GM18511 (cell line): Measurements from ENCODE around the gene TSPAN18.

Experiments used
- ATAC-seq: cut with Tn5 transposase; IDR thresholded peaks from one replicate; pipeline ENCODE4 v1.9.1; 2021; ENCODE audit warnings: mild to moderate bottlenecking, moderate library complexity; ENCODE audit not compliant: unreplicated experiment

Gene TSPAN18

DNA sequence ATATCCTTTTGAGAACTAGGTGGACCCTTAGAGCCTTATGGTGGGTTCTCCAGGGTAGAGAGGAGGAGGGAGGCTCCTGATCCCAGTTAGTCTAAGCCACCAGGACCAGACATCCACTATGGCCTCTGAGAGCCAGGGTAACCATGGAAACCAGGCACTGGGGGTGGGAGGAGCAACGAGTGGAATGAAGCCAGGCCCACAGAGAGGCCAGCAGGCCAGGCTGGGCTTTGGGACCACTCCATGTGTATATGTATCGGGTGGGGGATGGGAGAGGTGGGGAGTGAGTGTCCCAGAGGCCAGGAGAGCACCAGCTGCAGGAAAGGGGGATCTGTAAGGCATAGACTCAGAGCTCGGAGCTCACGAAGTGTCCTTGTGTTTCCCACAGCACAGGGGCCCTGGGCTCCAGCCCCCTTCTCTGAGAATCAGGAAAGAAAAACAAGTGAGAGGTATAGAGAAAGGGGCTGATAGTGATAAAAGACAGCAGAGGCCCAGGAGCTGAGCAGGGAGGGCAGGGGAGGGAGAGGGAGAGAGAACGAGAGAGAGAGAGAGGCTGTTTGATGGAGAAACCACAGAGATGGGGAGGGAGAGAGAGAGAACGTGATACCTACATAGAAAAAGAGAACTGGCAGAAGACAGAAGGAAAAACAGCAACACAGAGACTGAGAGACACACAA is 15.5 kb upstream of the TSPAN18 start:
- ATAC-seq, result no peak

DNA sequence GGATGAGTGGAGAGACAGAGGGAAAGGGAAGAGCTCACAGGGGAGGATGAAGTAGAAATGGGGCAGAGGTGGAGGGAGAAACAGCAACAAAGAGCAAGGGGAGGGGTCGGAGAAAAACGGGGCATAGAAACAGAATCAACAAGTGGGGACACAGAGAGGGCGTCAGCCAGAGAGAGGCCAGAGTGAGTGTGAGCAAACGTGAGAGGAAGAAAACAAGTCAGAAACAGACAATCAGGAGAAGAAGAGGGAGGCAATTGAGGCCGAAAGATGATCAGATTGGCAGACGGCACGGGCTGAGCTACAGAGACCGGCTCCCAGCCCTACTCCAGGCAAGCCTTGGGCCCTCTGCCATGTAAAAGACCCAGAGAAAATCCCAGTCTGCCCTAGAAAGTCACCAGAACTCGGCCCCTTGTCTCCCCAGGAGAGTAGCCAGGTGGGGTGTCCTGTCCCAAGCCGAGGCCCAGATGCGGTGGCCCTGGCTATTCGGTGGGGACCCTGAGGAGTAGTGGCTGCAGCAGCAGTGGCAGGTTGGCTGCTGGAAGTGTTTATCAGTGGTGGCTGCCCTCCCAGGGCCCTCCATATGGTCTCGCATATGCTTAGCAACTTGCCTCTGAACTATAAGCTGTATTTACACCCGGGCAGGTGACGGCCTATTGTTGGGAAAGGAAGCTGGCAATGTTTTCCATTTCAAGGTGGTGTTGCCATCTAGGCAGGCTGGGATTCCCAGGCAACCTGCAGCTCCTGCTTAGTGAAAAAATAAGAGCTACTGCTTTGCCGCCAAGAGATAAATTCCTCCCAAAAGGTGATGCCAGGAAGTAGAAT is 14.8 kb upstream of the TSPAN18 start:
- ATAC-seq, result no peak

GRCh38 chr11:44713022-44713421 is 13.7 kb upstream of the TSPAN18 start:
- ATAC-seq, result no peak

DNA sequence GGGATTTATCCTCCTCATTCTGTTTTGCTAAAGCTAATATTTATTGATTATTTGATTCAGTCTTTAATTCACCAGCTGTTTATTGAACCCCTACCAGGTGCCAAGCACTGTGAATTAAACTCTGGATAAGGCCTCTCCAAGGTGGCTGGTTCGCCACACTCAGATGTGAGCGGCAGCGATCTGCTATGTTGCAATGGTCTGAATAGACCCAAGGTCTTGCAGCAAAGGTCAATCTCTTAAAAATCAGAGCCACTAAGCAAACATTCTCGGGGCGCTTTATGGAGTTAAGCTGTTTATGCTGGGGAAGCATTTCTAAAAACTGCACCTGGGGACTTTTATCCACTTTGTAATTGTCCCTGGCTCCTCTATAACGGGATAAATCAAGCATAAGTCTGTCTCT is 10.5 kb upstream of the TSPAN18 start:
- ATAC-seq, result no peak

DNA sequence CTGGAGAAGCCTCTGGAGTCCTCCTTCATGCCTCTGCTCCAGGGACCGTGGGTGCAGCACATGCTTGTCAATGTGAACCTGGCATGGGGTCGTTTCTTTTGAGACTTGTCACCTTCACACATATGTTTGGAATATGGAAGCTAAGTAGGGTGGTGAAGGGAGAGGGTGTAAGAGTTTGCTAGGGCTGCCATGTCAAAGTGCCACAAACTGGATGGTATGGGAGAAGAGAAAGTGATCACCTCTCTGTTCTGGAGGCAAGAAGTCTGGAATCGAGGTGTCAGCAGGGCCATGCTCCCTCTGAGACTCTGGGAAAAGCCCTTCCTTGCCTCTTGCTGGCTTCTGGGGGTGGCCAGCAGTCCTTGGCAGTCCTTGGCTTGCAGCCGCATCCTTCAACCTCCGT is 8.7 kb upstream of the TSPAN18 start:
- no peak for ATAC-seq

DNA sequence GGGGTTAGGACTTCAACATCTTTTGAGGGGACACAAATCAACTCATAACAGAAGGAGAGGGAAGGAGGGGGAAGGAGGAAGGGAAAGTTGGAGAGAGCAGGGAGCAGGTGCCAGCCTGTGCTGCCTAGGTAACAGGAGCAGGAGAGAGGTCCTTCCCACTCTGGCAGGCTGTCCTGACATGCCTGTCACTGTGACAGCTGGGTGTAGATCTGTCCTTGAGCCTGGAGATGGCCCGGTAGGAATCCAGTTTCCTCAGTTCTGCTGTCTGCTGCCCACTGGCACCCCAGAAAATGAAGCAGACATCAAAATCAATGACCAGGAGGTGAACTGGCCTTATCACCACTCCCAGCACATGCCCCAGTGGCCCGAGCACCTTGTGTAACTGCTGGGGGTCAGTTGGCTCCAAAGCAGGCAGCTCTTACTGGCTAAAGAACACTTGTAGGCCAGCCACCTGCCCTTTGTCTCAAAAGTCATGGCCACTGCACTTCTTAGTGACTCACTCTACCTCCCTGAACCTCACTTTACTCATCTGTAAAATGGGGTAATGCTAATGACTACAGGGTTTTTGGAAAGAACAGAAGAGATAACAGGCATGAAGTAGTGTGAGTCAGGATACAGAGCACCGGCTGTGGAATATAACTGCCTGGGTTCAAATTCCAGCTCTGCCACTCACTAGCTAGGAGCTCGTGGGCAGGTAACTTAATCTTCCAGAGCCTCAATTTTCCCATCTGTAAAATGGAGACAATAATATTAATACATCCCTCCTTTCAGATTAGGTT is 8.0 kb upstream of the TSPAN18 start:
- no peak for ATAC-seq

- ATAC-seq, result no peak
These were observed 1.6 kb upstream of the TSPAN18 start for GRCh38 chr11:44725016-44725685.

DNA sequence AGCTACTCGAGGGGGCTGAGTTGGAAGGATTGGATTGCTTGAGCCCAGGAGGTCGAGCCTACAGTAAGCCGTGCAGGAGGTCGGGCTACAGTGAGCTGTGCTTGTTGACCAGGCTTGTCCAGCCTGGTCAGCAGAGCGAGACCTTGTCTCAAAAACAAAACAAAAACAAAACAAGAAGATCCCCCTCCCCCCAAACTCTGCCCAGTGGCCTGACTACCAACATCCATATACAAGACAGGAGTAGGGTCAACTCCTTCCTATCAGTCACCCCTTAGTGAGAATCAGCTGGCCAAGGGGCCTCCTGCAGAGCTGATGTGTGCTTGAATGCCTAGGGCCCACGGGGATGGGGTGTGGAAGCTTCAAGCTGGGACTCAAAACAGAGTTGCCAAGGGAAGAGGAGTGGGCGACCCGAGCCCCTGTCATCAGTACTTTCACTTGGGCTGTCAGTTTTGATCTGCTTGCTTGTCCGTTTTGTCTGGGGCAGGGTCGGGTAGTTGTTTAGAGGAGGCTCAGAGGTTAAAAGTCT is 942 bp upstream of the TSPAN18 start:
- peak; percentile 7 for ATAC-seq

DNA sequence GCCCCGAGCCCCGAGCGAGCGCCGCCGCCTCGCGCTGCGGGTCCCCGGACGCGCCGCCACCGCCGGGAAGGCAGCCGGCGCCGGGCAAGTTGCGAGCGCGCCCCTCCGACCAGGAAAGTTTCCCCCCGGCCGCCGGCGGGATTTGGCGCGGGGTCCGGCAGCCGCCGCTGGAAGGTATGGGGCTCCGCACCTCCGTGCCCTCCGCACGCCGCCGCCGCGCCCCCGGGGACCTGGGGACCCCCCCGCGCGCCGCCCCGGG is 281 bp downstream of the TSPAN18 start:
- peak; percentile 7 for ATAC-seq

GRCh38 chr11:44727373-44728287 is 868 bp downstream of the TSPAN18 start:
- peak; percentile 59 for ATAC-seq

- no peak for ATAC-seq
These were observed 1.7 kb downstream of the TSPAN18 start for GRCh38 chr11:44728491-44728910.

DNA sequence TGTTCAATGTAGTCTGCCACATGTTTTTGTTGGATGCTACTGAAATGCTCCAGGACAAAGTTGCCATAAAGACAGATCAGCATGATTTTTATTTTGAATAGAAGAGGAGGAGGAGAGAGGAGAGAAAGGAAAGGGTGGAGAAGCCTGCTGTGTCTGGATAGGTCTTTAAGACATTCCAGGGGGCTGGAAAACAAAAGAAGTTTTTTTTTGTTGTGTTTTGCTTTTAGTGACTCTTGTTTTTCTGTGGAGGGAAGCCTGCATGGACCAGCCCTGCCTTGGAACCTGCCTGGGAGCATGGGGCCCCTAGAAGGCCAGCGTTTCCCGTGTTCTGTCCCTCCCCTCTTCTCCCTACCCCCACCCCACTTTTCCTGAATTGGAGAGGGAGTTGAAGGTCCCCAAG is 2.3 kb downstream of the TSPAN18 start:
- no peak for ATAC-seq

GRCh38 chr11:44729713-44730112 is 3.0 kb downstream of the TSPAN18 start:
- ATAC-seq, result no peak

DNA sequence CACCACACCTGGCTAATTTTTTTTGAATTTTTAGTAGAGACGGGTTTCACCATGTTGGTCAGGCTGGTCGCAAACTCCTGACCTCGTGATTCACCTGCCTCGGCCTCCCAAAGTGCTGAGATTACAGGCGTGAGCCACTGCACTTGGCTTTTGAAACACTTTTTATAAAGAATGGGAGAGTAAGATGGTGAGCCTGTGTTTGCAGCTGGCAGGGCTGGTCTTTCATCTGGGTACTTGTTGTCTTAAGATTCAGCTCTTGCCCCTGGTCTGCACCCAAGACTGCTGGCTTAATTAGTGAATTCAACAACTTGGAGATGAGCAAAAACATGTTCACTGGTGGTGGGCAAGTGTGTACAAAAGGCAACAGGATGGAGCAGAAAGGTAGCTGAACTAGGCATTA is 4.0 kb downstream of the TSPAN18 start:
- ATAC-seq, result no peak

GRCh38 chr11:44731685-44732430 is 5.1 kb downstream of the TSPAN18 start:
- ATAC-seq, result no peak

DNA sequence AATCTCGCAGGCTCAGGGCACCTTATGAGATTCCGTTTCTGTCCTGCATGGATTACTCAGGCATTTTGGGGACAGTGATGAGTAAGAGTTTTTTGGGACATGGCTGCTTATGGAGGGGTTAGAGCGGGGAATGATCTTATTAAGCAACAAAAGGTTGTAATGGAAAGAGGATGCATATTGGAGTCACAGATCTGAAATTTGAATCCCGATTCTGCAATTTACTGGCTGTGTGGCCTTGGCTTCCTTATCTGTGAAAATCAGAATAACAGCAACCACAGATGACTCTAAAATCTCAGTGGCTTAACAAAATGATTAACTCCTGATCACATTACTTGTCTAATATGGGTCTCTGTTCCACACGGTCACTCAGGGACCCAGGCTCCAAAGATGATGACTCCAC is 5.8 kb downstream of the TSPAN18 start:
- ATAC-seq, result no peak

GRCh38 chr11:44733877-44734276 is 7.1 kb downstream of the TSPAN18 start:
- ATAC-seq, result no peak

DNA sequence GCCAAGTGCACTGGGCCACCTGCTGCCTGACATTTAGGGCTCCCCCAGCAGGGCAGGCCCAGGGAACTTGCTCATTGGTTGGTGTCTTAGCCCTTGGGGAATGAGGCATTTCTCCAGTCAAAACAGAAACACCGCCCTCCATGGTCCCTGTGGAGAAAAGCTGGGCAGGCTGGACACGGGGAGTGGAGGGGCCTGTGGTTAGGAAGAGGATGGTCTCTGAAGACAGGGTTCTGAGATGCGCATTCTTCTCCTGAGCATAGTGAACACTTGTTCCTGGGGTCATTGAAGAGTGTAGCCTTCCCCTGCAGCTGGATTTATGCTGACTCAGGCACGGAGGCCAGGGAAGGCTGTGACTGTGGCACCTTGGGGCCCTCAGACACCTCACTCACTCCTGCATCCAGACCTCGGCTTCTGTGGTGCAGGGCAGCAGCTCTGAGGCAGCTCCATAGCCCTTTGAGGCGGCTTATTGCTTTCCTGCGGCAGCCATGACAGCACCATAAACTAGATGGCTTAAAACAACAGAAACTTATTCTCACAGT is 8.2 kb downstream of the TSPAN18 start:
- ATAC-seq, result no peak

DNA sequence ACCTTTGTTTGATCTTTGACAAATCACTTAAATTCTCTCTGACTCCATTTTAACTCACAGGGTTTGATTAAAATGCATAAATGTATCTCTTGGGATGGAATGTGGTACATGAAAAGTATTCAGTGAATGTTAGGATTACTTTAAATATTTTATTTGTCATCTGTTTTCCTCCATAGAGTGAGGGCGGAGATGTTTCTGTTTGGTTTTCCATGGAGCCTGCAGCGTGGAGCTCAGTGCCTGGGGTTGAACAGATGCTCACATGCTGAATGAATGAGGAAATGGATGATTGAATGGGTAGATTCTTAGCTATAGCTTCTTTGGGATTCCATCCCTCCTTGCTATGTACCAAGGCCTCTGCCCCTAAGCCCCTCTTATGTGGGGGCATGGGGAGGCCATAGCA is 10.0 kb downstream of the TSPAN18 start:
- ATAC-seq, result no peak
